Vagina (tissue), 2 donors: ENCODE data around the gene FCGR3B.

Experiments
- CTCF ChIP-seq, 3 experiments: fragments of 450-650 bp in 2 of 3; fragments of 200-600 bp in 1 of 3; sonication (generic) in 1 of 3; IDR thresholded peaks; one replicate each; pipeline ENCODE4 v1.5.1; 2017 to 2019; ENCODE audit warnings: antibody characterized with exemption in 3 of 3, mild to moderate bottlenecking in 2 of 3, moderate library complexity in 2 of 3
- POLR2A ChIP-seq, 2 donors: fragments of 450-650 bp; IDR thresholded peaks; one replicate each; pipeline ENCODE4 v1.6.1; 2017; ENCODE audit warnings: antibody characterized with exemption in 2 of 2, mild to moderate bottlenecking in 2 of 2, moderate library complexity in 2 of 2
- POLR2AphosphoS5 ChIP-seq, 2 donors: sonication (generic); formaldehyde crosslinking; IDR thresholded peaks; one replicate each; pipeline ENCODE4 v1.9.0; 2017; ENCODE audit warnings: antibody characterized with exemption in 2 of 2, mild to moderate bottlenecking in 2 of 2, low read depth in 1 of 2; ENCODE audit not compliant: insufficient read depth in 1 of 2

DNA sequence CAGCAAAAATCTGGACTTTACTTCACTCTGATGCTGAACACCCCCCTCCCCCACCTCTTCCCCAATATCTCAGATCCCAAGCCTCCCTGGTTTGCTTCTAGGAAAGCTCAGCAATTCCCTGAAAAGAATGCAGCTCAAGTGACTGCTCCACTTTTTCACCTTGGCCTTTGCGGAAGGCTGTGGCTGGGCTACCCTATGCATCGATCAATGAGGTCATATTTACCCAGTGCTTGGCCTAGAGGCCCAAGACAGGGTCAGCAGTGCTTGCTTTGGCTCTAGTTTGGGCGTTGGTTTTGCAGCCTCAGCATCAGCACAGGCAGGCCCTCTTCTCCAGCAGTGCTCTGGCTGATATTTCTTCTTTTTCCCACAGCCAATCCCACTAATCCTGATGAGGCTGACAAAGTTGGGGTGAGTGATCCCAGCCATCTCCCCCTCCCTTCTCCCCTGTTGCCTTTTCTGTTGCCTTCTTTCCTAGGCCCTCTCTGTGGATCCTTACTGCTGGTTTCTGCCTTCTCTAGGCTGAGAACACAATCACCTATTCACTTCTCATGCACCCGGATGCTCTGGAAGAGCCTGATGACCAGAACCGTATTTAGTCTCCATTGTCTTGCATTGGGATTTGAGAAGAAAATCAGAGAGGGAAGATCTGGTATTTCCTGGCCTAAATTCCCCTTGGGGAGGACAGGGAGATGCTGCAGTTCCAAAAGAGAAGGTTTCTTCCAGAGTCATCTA lies 46.1 kb upstream of the FCGR3B start:
- TF ChIP-seq POLR2A (IDR thresholded peaks at IDR 0.05) (no peak), POLR2AphosphoS5 (IDR thresholded peaks at IDR 0.05; ENCODE audit: insufficient read depth in 1 of 2, low read depth in 1 of 2) (no peak), CTCF (IDR thresholded peaks at IDR 0.05) (no peak)
